Myocyte (in vitro differentiated cells): Measurements from ENCODE around the gene FOXN1. TPM values are rescaled to one million over a fixed set of nuclear protein-coding genes. Genes with fewer than 3 reads are reported as not detected.
A peak's percentile ranks its signal among the peaks of the same experiment; 100 is the strongest.
"Not testable (repeated sequence)": the region's sequence is repeated elsewhere in the genome, so short reads cannot be mapped to it uniquely, and the experiment has no call there.

Experiments
- DNase-seq: peaks from one replicate; pipeline ENCODE4 v3.0.0-alpha.2; 2012; ENCODE audit warnings: low read depth
- polyA plus RNA-seq: library from polyadenylated mRNA; unstranded; fragments of >200 nt; gene quantifications from one replicate; pipeline ENCODE4 v1.2.1, GENCODE V29; 2012; ENCODE audit warnings: missing spikeins
- total RNA-seq: library from RNA; depleted of rRNA; stranded (reverse); fragments of >200 nt; gene quantifications from 2 replicates; pipeline ENCODE4 v1.2.3, GENCODE V29; 2014

The FOXN1 gene, protein sequence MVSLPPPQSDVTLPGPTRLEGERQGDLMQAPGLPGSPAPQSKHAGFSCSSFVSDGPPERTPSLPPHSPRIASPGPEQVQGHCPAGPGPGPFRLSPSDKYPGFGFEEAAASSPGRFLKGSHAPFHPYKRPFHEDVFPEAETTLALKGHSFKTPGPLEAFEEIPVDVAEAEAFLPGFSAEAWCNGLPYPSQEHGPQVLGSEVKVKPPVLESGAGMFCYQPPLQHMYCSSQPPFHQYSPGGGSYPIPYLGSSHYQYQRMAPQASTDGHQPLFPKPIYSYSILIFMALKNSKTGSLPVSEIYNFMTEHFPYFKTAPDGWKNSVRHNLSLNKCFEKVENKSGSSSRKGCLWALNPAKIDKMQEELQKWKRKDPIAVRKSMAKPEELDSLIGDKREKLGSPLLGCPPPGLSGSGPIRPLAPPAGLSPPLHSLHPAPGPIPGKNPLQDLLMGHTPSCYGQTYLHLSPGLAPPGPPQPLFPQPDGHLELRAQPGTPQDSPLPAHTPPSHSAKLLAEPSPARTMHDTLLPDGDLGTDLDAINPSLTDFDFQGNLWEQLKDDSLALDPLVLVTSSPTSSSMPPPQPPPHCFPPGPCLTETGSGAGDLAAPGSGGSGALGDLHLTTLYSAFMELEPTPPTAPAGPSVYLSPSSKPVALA
- not detected in 2 replicates for total RNA-seq
- polyA plus RNA-seq, result not detected

DNA sequence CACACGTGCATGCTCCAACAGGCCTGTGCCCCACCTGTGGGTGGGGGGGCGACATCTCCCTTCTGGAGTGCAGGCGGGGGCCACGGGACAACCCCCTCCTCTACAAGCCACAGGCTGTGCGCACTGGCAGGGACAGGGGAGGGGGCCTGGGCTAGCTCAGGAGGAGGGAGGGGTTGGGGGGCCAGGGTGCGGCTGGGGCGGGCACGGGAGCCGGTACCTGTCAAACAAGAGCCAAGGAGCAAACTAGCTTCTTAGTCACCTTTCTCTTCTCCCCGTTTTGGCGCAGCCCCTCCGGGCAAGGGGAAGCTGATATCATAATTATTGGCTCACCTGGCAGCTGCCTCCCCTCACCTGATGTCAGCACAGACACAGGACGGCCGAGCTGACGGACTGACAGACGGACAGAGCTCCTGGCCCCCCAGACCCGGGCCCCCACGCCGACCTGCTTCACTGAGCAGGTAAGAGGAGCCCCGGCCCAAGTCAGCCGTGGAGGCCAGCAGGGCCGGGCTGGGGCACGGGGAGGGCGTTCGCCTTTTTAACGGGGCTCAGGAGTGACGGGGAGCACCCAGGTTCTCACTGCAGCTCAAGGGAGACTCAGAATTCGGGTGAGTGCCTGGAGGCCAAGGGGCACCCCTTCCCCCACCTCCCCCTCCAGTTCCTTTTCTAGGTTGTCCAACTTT is at the start of gene FOXN1:
TSS of gene FOXN1 (plus strand) at position 363 of the 680 bp plus-strand sequence. CDS start 17,622 bp downstream, outside the sequence.
- DNase-seq, result no peak

DNA sequence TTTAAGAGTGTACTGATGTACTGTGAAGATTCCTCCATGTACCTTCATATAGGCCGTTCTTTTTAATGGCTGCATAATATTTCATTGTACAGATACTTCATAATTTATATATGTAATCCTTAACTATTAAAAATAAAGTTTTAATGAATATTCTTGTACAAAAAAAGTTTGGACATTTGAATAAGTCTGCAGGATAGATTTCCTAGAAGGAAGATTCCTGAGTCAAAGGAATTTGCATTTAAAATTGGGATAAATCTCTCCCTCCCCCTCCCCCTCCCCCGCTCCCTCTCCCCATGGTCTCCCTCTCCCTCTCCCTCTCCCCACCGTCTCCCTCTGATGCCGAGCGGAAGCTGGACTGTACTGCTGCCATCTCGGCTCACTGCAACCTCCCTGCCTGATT is 48.3 kb upstream of the FOXN1 start:
- DNase-seq, result no peak

DNA sequence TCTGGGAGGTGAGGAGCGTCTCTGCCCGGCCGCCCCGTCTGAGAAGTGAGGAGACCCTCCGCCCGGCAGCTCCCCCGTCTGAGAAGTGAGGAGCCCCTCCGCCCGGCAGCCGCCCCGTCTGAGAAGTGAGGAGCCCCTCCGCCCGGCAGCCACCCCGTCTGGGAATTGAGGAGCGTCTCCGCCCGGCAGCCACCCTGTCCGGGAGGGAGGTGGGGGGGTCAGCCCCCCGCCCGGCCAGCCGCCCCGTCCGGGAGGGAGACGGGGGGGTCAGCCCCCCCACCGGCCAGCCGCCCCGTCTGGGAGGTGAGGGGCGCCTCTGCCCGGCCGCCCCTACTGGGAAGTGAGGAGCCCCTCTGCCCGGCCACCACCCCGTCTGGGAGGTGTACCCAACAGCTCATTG is 47.3 kb upstream of the FOXN1 start:
- DNase-seq, result not testable (repeated sequence)

DNA sequence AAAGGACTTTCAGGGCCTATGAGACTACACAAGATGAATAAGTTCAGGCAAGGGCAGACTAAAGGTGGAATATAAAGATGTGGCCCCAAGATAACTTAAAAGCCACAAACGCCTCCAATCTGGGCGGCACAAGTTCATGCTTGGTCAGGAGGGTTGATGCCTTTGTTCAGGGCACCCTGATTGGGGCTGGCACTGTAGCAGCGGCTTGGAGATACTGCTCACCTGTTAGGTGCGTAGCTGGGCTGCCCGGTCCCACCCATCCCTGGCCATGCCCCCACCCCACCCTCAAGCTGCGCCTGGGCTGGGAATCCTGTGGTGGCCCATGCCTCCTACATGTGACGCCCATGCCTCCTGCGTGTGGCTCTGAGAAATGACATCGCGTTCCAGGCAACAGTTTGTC is 45.2 kb upstream of the FOXN1 start:
- DNase-seq, result no peak

DNA sequence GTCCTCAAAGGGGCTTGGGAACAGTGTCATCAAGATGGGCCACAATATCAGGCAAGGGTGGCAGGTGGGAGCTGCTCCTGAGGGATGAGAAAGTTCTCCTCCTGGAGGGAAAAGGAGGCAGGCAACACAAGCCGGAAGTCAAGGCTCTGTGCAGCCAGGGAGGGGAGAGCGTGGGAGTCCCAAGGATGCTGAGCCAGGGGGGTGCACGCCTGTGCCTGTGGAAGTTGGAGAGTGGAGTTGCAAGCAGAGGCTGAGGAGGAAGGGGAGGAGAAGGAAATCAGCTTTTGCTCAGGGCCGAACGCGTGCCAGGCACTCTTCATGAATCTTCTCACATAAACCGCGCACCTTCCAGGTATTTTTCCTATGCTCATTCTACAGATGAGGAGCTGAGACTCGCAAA is 40.1 kb upstream of the FOXN1 start:
- DNase-seq, result no peak

DNA sequence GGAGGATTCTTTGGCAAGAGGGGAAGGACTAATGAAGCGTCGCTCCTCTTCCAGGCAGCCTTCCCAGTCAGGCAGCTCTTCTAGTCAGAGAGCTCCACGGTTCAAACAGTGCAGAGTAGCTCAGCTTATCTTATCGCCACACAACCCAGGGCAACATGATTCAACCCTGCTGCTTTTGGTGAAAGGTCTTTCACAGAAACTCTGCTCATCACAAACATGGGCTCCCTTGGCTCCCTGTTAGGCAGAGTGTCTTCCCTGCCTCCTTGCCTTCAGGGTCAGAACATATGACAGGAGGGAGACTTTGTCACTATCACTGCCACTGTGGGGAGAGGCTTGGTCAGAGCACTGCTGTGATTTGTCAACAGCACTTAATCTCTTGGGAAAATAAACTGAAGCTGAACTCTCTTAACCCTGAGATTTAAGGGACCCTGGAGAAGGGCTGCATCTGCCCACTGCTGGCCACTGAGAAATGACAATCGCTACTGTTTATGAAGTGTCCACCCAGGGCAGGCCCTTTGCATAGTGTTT is 39.6 kb upstream of the FOXN1 start:
- peak; percentile 25 for DNase-seq

DNA sequence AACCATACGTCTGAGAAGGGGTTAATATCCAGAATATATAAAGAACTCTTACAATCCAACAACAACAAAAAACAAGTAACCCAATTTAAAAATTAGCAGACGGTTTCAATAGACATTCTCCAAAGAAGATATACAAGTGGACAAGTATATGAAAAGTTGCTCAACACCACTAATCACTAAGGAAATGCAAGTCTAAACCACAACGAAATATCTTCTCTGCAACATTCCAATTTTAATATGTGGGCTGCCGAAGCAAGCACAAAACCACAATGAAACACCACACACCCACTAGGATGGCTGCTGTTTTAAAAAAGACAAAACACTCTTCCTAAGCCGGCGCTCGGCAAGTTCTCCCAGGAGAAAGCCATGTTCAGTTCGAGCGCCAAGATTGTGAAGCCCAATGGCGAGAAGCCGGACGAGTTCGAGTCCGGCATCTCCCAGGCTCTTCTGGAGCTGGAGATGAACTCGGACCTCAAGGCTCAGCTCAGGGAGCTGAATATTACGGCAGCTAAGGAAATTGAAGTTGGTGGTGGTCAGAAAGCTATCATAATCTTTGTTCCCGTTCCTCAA is 38.6 kb upstream of the FOXN1 start:
- DNase-seq, result peak; percentile 62

DNA sequence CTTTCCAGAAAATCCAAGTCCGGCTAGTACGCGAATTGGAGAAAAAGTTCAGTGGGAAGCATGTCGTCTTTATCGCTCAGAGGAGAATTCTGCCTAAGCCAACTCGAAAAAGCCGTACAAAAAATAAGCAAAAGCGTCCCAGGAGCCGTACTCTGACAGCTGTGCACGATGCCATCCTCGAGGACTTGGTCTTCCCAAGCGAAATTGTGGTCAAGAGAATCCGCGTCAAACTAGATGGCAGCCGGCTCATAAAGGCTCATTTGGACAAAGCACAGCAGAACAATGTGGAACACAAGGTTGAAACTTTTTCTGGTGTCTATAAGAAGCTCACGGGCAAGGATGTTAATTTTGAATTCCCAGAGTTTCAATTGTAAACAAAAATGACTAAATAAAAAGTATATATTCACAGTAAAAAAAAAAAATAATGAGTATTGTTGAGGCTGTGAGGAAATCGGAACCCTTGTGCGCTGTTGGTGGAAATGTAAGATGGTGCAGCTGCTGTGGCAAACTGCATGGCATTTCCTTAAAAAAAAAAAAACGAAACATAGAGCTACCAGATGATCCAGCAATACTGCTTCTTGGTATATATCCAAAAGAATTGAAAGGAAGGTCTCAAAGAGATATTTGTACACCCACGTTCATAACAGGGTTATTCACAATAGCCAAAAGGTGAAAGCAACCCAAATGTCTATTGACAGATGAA is 38.0 kb upstream of the FOXN1 start:
- peak; percentile 45 for DNase-seq

DNA sequence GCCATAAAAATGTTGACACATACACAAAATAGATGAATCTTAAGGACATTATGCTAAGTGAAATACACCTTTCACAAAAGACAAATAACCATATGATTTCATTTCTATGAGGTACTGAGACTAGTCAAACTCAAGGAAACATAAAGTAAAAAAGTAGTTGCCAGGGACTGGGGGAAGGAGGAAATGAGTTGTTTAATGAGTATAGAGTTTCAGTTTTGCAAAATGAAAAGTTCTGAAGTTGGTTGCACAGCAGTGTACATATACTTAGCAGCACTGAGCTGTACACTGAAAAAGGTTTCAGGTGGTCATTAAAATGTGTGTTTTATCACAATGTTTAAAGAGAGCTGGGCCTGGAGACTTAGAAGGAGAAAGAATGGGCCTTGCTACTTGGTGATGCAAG is 37.4 kb upstream of the FOXN1 start:
- no peak for DNase-seq

DNA sequence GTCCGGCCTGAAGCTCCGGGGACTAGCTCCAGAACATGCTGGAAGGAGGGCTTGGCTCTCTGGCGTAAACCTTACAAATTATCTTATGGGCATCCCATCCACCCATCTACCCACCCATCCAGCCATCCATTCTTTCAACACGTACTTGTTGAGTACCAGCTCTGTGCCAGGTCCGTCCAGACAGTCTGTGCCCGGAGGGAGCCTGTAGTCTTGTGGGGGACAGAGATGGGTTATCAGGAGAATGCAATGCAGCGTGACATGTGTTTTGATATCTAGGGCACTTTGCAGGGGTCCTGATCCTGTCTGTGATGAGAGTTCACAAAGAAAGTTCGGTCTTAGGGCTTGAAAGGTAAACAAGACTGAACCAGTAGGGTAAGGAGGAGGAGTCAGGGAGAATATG is 36.8 kb upstream of the FOXN1 start:
- no peak for DNase-seq

DNA sequence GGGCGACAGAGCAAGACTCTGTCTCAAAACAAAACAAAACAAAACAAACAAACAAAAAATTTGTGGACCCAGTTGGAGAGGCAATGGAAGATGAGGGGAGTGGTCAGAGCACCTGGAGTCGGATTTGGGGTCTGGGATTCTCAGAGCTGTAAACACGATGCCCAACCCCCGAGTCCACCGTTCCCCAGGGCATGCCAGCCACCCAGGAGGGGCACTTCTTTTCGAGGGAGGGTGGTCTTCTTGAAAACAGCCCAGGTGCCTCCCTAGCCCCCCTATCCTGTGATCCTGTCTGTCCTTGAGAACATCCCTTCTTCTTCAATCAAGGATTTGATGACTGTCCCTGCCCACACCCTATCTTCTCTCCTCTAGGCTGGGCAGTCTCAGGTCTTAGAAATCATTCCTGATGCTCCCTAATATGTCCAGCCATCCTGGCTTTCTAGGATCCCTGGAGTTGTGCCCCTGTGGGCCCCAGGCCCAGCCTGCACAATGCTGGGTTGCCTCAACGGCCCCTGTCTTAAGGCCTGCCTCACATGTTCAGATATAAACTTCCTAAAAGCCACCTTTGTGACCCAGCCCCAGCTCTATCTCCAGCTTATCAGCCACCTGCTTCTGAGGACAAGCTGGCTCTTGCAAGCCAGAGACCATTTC is 35.8 kb upstream of the FOXN1 start:
- no peak for DNase-seq

DNA sequence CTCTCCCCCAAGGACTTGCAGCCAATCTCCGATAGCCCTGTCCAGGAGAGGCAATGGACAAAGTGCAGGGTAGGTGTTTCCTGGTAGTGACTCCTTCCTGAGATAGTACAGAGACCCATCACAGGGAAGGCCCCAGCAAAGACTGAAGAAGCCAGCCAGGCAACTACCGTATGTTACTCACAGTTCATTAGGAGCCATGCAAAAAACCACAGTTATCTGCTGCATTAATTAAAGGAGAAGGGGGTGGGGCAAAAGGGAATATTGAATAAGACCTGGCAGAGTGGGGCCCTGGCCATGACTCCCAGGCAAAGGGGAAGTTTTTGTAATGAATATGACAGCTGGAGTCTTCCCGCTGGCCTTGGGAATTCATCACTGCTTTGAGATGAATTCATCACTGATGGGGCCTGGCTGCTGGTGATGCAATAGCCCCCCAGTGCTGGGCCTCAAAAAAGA is 35.2 kb upstream of the FOXN1 start:
- DNase-seq, result no peak

DNA sequence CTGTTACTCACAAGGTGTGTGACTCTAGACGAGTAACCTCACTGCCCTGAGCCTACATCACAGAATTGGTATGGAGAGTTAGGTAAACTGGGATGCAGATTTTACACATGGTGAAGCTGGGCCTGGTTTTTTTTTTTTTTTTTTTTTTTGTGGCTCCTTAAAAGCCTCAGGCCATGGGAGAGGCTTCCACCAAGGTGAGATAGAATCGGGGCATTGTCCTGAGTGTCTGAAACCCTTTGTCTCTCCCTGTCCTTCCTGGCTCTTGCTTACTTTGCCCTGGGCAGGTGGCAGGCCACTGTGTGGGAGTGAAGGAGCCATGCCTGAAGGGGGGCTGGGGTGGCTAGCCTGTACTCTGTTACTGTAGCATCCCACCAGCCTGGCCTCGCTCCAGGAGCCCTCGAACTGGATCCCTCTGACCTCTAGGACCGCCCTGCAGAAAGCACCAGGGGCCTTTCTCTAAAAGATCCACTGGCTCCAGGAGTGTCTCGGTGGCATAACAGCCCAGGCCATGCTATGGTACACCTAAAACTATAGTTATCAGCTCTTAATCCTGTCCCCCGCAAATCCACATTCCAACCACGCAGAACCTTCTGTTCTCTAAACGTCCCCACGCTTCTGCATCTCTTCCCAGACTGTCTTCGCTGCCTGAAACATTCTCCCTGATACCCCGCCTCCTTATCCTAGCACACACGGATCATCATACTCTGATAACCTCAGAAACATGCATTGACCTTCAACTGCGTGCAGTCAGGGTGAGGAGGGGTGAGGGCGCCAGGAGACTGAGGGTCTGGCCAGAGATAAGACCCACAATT is 34.4 kb upstream of the FOXN1 start:
- no peak for DNase-seq

DNA sequence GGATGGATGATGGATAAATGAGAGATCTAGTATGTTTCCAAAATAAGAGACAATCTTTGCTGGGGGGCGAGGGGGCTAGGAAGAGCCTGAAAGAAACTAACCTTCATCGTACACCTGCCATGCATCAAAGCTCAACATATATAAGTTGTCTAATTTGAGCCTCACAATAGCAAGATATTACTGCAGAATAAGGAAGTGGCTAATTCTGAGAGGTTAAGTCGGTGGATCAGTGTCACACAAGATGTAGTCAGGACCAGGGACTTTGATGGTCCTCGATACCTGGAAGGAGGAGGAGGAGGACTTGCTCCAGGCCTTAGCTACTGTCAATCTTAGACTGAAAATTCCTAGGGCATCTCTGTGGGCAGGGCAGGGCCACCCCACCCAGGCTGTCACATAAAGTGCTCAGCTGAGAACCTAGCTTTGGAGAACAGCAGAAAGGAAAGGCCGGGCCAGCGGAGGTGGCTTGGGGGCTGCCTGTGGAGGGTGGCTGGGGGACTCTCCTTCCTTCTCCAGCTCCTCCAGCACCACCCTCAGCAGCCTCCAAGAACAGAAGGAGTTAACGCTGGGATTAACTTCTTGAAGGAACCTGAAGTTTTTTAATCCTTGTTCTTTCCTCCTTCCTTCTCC is 33.2 kb upstream of the FOXN1 start:
- no peak for DNase-seq

DNA sequence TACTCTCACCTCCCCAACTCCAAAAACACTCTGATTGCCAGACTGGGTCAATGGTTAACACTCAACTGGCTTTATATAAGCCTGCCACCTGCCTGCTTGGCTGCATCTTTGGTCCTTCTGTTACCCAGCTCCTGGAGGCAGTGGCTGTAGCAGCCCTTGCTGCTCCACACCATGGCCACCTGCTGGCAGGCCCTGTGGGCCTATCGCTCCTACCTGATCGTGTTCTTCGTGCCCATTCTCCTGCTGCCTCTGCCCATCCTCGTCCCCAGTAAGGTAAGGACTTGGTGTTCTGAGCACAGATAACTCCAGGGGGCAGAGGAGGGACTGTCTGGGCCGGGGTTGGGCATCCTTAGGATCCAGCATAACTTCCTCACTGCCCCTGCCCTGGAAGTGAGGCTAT is 32.6 kb upstream of the FOXN1 start, which contains the start of gene SLC13A2:
TSS of gene SLC13A2 (plus strand) at position 103 of the 400 bp plus-strand sequence. CDS start at position 172, 69 bp downstream.
- no peak for DNase-seq

DNA sequence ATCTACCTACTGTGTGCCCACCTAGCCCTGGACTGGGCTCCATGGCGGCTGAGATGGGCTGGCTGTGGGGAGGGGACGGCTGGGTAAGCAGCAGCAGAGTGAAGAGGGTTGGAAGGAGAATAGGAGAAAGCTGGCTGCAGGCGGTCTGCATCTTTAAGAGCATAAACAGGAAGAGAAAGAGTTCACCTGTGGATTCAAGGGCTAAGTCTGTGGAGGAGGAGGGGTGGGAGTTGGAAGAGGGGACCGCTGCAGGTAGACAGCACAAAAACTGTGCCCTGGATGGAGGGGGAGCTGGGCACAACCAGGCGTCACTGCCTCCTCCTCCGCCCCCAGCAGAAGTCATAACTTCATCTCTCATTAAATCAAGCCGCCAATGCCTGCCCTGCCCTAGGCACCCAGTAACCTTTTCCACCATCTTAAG is 32.0 kb upstream of the FOXN1 start:
- no peak for DNase-seq

DNA sequence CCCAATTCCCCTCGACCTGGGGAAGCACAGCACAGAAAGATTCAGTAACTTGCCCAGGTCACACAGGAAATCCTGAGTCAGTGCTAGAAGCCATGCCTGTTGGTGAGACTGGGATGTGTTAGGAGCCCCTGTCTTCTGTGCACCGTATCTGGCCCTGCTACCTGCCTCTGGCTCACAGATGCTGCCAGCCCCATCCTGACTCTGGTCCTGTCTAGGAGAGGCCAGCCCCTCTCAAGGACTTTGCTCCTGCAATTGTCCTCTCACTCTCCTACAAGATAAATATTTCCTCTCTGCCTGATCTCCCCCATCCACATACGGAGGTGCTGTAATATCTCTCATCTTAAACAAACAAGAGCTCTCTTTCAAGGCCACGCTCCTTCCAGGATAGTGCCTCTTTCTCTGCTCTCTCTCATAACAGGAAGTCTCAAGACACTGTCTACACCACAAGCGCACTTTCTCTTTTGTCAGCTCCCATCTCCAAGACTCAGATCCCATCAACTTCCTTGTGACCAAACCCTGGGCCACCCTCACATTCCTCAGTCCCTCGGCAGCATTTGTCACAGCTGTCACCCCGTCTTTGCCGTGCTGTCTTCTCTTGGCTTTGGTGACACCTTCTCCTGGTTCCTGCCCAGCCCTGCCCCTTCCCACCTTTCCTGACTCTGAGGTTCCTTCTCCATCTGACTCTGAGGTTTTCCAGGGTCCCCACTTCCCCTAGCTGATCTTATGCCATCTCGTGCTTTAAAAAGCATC is 30.8 kb upstream of the FOXN1 start:
- no peak for DNase-seq
